H9 (cell line): ENCODE measurements around the gene ZBTB9. TPM values are rescaled to one million over a fixed set of nuclear protein-coding genes. Genes with fewer than 3 reads are reported as not detected.

Experiments used
- DNase-seq: peaks from one replicate; pipeline ENCODE4 v3.0.0-alpha.2; 2017
- H2AFZ ChIP-seq: one replicate; pipeline ENCODE4 v1.6.1; 2013; ENCODE audit warnings: mild to moderate bottlenecking, low read length, control low read depth, moderate library complexity
- H2AK5ac ChIP-seq: 2 replicates; pipeline ENCODE4 v1.6.1; 2013; ENCODE audit warnings: low read length, control low read depth, mixed read lengths; ENCODE audit not compliant: insufficient read length
- H2BK120ac ChIP-seq: one replicate; pipeline ENCODE4 v1.6.1; 2013; ENCODE audit warnings: low read depth, mild to moderate bottlenecking, low read length, control low read depth, inconsistent platforms; ENCODE audit not compliant: poor library complexity, severe bottlenecking
- H2BK12ac ChIP-seq: 2 replicates; pipeline ENCODE4 v1.6.1; 2013; ENCODE audit warnings: low read length, control low read depth, mixed read lengths, low read depth; ENCODE audit not compliant: insufficient read length
- H2BK15ac ChIP-seq: 2 replicates; pipeline ENCODE4 v1.6.1; 2013; ENCODE audit warnings: low read depth, low read length, control low read depth
- H2BK20ac ChIP-seq: one replicate; pipeline ENCODE4 v1.6.1; 2013; ENCODE audit warnings: low read depth, mild to moderate bottlenecking, low read length, control low read depth, inconsistent platforms; ENCODE audit not compliant: poor library complexity, severe bottlenecking
- H2BK5ac ChIP-seq: 2 replicates; pipeline ENCODE4 v1.6.1; 2013; ENCODE audit warnings: low read length, control low read depth, mixed read lengths; ENCODE audit not compliant: insufficient read length
- H3K14ac ChIP-seq: 2 replicates; pipeline ENCODE4 v1.6.1; 2013; ENCODE audit warnings: low read length, control low read depth; ENCODE audit not compliant: insufficient read depth
- H3K18ac ChIP-seq: 2 replicates; pipeline ENCODE4 v1.6.1; 2013; ENCODE audit warnings: low read depth, mild to moderate bottlenecking, mixed read lengths, low read length, control low read depth; ENCODE audit not compliant: insufficient read length
- H3K23ac ChIP-seq: 2 replicates; pipeline ENCODE4 v1.6.1; 2013; ENCODE audit warnings: low read length, control low read depth, mixed read lengths, low read depth; ENCODE audit not compliant: insufficient read length
- H3K23me2 ChIP-seq: 2 replicates; pipeline ENCODE4 v1.6.1; 2013; ENCODE audit warnings: low read depth, mild to moderate bottlenecking, mixed read lengths, low read length, control low read depth; ENCODE audit not compliant: insufficient read length, poor library complexity, severe bottlenecking
- H3K27ac ChIP-seq: 2 replicates; pipeline ENCODE4 v1.5.1; 2013; ENCODE audit warnings: low read length, control low read depth, mixed read lengths, low read depth; ENCODE audit not compliant: insufficient read length
- H3K27me3 ChIP-seq: 2 replicates; pipeline ENCODE4 v1.6.1; 2013; ENCODE audit warnings: low read length, control low read depth, inconsistent platforms; ENCODE audit not compliant: insufficient read depth
- H3K4ac ChIP-seq: 2 replicates; pipeline ENCODE4 v1.6.1; 2013; ENCODE audit warnings: low read depth, mild to moderate bottlenecking, control low read depth, inconsistent platforms, low read length, moderate library complexity
- H3K4me1 ChIP-seq: 2 replicates; pipeline ENCODE4 v1.6.1; 2013; ENCODE audit warnings: low read length, control low read depth, inconsistent platforms; ENCODE audit not compliant: insufficient read depth
- H3K4me2 ChIP-seq: 2 replicates; pipeline ENCODE4 v1.6.1; 2013; ENCODE audit warnings: low read length, control low read depth, mixed read lengths; ENCODE audit not compliant: insufficient read length, insufficient read depth
- H3K56ac ChIP-seq: 2 replicates; pipeline ENCODE4 v1.6.1; 2013; ENCODE audit warnings: low read depth, mild to moderate bottlenecking, mixed read lengths, low read length, control low read depth; ENCODE audit not compliant: insufficient read length
- H3K79me1 ChIP-seq: 2 replicates; pipeline ENCODE4 v1.6.1; 2013; ENCODE audit warnings: low read depth, mild to moderate bottlenecking, moderate library complexity, low read length, control low read depth, inconsistent platforms; ENCODE audit not compliant: insufficient read depth, poor library complexity, severe bottlenecking
- H3K79me2 ChIP-seq: 2 replicates; pipeline ENCODE4 v1.6.1; 2013; ENCODE audit warnings: low read length, control low read depth, inconsistent platforms; ENCODE audit not compliant: insufficient read depth
- H3K9ac ChIP-seq: 2 replicates; pipeline ENCODE4 v1.6.1; 2013; ENCODE audit warnings: low read length, control low read depth, mixed read lengths; ENCODE audit not compliant: insufficient read length; ENCODE audit errors: extremely low read depth
- H3K9me3 ChIP-seq: one replicate; pipeline ENCODE4 v1.6.1; 2013; ENCODE audit warnings: low read depth, low read length, inconsistent platforms; ENCODE audit not compliant: control insufficient read depth
- H3T11ph ChIP-seq: one replicate; pipeline ENCODE4 v1.6.1; 2013; ENCODE audit warnings: mild to moderate bottlenecking, low read length, control low read depth, inconsistent platforms
- H4K20me1 ChIP-seq: one replicate; pipeline ENCODE4 v1.6.1; 2013; ENCODE audit not compliant: control insufficient read depth, insufficient read length, insufficient read depth
- H4K5ac ChIP-seq: 2 replicates; pipeline ENCODE4 v1.6.1; 2013; ENCODE audit warnings: low read depth, mild to moderate bottlenecking, mixed read lengths, low read length, control low read depth; ENCODE audit not compliant: insufficient read length
- H4K8ac ChIP-seq: replicated peaks from 2 replicates; pipeline ENCODE4 v1.6.1; 2013; ENCODE audit warnings: low read length, control low read depth, mixed read lengths, low read depth; ENCODE audit not compliant: insufficient read length
- H4K91ac ChIP-seq: 2 replicates; pipeline ENCODE4 v1.6.1; 2013; ENCODE audit warnings: low read depth, mild to moderate bottlenecking, moderate library complexity, mixed read lengths, low read length, control low read depth; ENCODE audit not compliant: insufficient read length
- H3K27ac Mint-ChIP-seq, 3 experiments: 2 replicates in 2 of 3; 3 replicates in 1 of 3; pipeline ENCODE4 v1.8.0; 2020 to 2021; ENCODE audit warnings: mixed read lengths in 3 of 3, mild to moderate bottlenecking in 1 of 3, moderate library complexity in 1 of 3
- H3K27me3 Mint-ChIP-seq: 2 replicates; pipeline ENCODE4 v1.8.0; 2021; ENCODE audit warnings: low read depth, mild to moderate bottlenecking, moderate library complexity, mixed read lengths
- H3K36me3 Mint-ChIP-seq, 3 experiments: 2 replicates in 2 of 3; 3 replicates in 1 of 3; pipeline ENCODE4 v1.8.0; 2020 to 2021; ENCODE audit warnings: low read depth in 3 of 3, mixed read lengths in 3 of 3; ENCODE audit not compliant: insufficient read depth in 1 of 3
- H3K4me1 Mint-ChIP-seq, 2 experiments: 2 replicates each; pipeline ENCODE4 v1.8.0; 2020; ENCODE audit warnings: mixed read lengths in 2 of 2
- H3K4me3 Mint-ChIP-seq, 2 experiments: 2 replicates in 1 of 2; 3 replicates in 1 of 2; pipeline ENCODE4 v1.8.0; 2020 to 2021; ENCODE audit warnings: mild to moderate bottlenecking in 2 of 2, mixed read lengths in 2 of 2, moderate library complexity in 1 of 2
- H3K9me3 Mint-ChIP-seq, 2 experiments: 2 replicates in 1 of 2; 3 replicates in 1 of 2; pipeline ENCODE4 v1.8.0; 2020; ENCODE audit warnings: mild to moderate bottlenecking in 2 of 2, mixed read lengths in 2 of 2, moderate library complexity in 1 of 2
- CTCF ChIP-seq: fragments of 200-600 bp; sonication (generic); conservative IDR thresholded peaks from 3 replicates; pipeline ENCODE4 v1.8.0; 2021; ENCODE audit warnings: antibody characterized with exemption, mild to moderate bottlenecking
- WGBS: extraction: QIAGEN DNeasy Blood & Tissue Kit; methylation state at CpG from one replicate; pipeline ENCODE4 v1.1.7; 2013; ENCODE audit warnings: missing lambda C conversion rate, low lambda C conversion rate, mixed read lengths; ENCODE audit not compliant: insufficient read length; ENCODE audit errors: extremely low coverage; 5-methylcytosine and 5-hydroxymethylcytosine counted together
- total RNA-seq: library from RNA; stranded (reverse); gene quantifications from 2 replicates; pipeline ENCODE4 v1.2.1, GENCODE V29; 2021

The ZBTB9 gene
- total RNA-seq, 1 experiment from 2014 or later: 53.1 TPM

DNA sequence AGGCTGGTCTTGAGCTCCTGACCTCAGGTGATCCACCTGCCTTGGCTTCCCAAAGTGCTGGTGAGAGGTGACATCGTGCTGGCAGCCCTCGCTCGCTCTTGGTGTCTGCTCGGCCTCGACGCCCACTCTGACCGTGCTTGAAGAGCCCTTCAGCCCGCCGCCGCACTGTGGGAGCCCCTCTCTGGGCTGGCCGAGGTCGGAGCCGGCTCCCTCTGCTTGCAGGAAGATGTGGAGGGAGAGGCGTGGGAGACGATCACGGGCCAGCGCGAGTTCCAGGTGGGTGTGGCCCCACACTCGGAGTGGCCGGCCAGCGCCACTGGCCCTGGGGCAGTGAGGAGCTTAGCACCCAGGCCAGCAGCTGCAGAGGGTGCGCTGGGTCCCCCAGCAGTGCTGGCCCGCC is 48.1 kb downstream of the ZBTB9 start:
- WGBS: no CpG with 5 or more reads among the region's 23 CpGs
- Mint-ChIP-seq H3K36me3 (no peaks in the 10 kb centered on the region; a peak in 2 of 7 replicates), H3K27me3 (peaks cover 8% of the 10 kb centered on the region), H3K9me3 (peaks cover 19 to 22% of the 10 kb centered on the region in 2 experiments), H3K27ac (no peak overlapping the region), H3K4me3 (no peak overlapping the region), H3K4me1 (peaks cover 6 to 7% of the 10 kb centered on the region in 2 experiments; a peak in 2 of 4 replicates)
- no peaks in the 10 kb centered on the region for H3K23me2 ChIP-seq
- H3K4ac ChIP-seq: no peak overlapping the region
- H4K5ac ChIP-seq: no peak overlapping the region
- H2AFZ ChIP-seq: no peak overlapping the region
- no peak for TF ChIP-seq CTCF
- no peak overlapping the region for H2BK12ac ChIP-seq
- H2BK120ac ChIP-seq: no peak overlapping the region
- no peak overlapping the region for H3K23ac ChIP-seq
- H2AK5ac ChIP-seq: no peak overlapping the region
- no peak overlapping the region for H2BK5ac ChIP-seq
- no peak overlapping the region for H3T11ph ChIP-seq
- H4K91ac ChIP-seq: no peak overlapping the region
- H3K9me3 ChIP-seq: no peaks in the 10 kb centered on the region
- no peak overlapping the region for H2BK15ac ChIP-seq
- H3K4me2 ChIP-seq: no peak overlapping the region
- H3K79me1 ChIP-seq: no peaks in the 10 kb centered on the region
- no peaks in the 10 kb centered on the region for H3K79me2 ChIP-seq
- H3K56ac ChIP-seq: no peak overlapping the region
- H3K14ac ChIP-seq: no peak overlapping the region
- no peaks in the 10 kb centered on the region for H3K4me1 ChIP-seq
- no peak overlapping the region for H3K27ac ChIP-seq
- no peaks in the 10 kb centered on the region for H4K20me1 ChIP-seq
- H4K8ac ChIP-seq: no peak overlapping the region
- no peak for DNase-seq
- H2BK20ac ChIP-seq: no peak overlapping the region
- H3K9ac ChIP-seq: no peak overlapping the region
- no peak overlapping the region for H3K18ac ChIP-seq
- H3K27me3 ChIP-seq: no peaks in the 10 kb centered on the region
